Stimulated activated CD4-positive, alpha-beta T cell treated with anti-CD3 and anti-CD28 coated beads, TNF-alpha, amount 100 ng/mL, for 48 hours (primary cell): ENCODE data around the gene NIP7.
"Not testable (repeated sequence)": the region's sequence is repeated elsewhere in the genome, so short reads cannot be mapped to it uniquely, and the experiment has no call there.

Experiments used
- DNase-seq, 3 donors: peaks; one replicate each; pipeline ENCODE4 v3.0.0-alpha.2; 2020; ENCODE audit warnings: low read depth in 3 of 3

Gene NIP7

GRCh38 chr16:69339289-69340094, at the start of gene NIP7, which contains the start of gene COG8:
NIP7 (plus strand) TSS chr16:69339772; CDS start chr16:69339830, 58 bp downstream.
COG8 (minus strand) TSS chr16:69339564; CDS start chr16:69339552, 12 bp downstream.
- peak; percentile 82 to 87 (median 82) for DNase-seq

GRCh38 chr16:69291657-69292056, 47.9 kb upstream of the NIP7 start:
- DNase-seq, result not testable (repeated sequence)

DNA sequence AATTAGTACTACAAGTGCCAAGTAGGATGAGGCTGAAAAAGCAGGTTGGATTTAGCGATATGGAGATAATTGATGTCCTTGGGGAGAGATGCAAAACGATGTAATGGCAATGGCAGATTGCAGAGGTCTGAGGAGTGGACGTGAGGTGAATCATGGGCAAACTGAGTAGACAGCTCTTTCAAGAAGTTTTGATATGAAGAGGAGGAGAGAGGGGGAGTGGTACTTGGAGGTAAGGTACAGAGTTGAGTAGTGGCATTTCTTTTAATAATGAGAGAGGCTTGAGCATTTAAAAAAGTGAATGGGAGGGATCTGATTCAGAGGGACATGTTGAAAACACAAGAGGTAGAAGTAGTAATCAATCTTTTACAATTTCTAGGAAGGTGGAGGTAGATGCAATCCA, 46.2 kb upstream of the NIP7 start:
- DNase-seq, result no peak

DNA sequence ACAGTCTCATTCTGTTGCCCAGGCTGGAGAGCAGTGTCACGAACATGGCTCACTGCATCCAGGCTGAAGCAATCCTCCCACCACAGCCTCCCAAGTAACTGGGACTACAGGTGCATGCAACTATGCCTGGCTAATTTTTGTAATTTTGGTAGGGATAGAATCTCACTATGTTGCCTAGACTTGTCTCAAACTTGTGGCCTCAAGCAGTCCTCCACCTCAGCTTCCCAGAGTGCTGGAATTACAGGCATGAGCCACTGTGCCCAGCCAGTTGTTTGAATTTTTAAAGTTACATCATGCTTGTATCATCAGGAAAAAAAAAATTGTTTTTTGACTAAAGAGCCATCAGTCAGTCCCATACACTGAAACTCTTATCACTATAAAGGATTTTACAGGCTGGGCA, 45.5 kb upstream of the NIP7 start:
- no peak for DNase-seq

DNA sequence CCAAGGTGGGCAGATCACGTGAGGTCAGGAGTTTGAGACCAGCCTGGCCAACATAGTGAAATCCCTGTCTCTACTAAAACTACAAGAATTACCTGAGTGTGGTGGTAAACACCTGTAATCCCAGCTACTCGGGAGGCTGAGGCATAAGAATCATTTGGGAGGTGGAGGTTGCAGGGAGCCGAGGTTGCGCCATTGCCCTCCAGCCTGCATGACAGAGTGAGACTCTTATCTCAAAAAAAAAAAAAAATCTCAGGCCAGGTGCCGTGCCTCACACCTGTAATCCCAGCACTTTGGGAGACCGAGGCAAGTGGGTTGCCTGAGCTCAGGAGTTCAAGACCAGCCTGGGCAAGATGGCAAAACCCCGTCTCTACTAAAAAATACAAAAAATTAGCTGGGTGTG, 42.8 kb upstream of the NIP7 start:
- not testable (repeated sequence) for DNase-seq

- no peak for DNase-seq
Measured at GRCh38 chr16:69298261-69298660, 41.3 kb upstream of the NIP7 start.

- no peak for DNase-seq
Measured at GRCh38 chr16:69301187-69301586, 38.4 kb upstream of the NIP7 start.

DNA sequence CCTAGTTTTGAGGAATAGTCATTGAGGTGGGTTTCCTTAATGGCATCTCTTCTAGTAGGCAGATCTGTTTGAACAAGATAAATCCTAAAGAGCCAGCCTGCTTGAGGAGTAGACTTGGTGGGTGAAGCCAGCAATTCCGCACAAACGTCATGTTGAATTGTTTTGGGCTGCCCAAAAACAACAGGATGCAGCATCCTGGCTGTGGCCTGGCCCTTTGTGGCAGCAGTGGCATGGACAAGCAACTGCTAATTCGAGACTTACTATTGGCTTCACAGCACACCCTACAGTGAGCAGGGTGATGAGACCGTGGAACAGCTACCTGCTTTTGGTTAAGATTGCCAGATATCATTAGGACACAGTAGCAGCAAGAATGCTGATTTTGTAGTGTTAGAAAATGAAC, 37.7 kb upstream of the NIP7 start:
- DNase-seq, result no peak

GRCh38 chr16:69302301-69302700, 37.3 kb upstream of the NIP7 start:
- DNase-seq, result no peak

DNA sequence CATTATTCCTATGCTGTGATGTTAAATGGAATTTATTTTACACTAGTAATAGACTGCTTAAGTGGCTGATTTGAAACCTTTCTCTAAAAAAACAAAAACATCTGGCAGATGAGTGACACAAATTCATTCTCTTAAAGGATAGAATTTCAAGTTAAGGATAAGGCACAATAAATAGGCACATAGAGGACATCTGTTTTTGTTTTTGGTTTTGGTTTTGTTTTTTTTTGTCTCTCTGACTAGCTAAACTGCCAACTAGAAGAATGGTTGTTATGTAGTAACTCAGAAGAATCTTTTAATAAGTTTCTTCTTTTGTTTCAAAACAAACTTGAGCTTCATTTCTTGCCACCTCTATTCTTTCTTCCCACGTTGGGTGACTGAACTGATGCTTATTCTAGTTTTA, 33.5 kb upstream of the NIP7 start:
- no peak for DNase-seq

DNA sequence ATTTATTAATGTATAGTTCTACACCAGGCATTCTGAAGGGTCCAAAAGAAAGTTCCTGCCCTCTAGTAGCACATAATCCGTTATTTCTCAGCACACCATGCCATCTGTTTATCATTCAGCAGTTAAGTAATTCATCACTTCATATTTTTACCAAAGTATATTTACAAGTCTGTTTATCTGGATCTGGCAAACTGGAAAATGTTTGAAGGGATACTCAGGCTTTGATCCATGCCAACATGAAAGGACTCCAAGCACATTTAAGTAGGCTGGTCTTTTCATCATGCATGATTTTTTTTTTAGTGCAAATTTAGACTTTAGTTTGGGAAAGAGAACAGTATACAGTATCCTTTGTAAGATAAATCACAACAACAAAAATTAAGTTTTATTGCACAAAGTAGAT, 32.5 kb upstream of the NIP7 start:
- no peak for DNase-seq

DNA sequence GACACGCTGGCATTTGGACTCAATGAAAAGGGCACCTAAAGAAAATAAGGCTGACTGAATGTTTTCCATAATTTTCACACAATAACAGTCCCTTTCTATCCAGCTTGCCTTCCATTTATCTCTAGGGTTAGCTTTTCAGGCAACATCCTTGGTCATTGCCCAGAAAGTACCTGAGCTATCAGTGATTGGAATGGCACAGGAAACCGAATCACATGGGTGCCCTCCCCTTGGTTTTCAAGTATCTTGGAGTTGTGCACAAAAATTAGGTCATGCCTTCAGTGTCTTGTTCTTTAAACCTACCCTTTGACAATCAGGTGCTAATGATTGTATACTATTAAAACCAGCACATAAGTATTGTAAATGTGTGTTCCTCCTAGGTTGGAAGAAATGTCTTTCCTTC, 31.7 kb upstream of the NIP7 start:
- DNase-seq, result no peak

GRCh38 chr16:69309316-69309715, 30.3 kb upstream of the NIP7 start:
- no peak for DNase-seq

- DNase-seq, result peak; percentile 95 to 98 (median 96)
Measured at GRCh38 chr16:69310653-69311532, 28.7 kb upstream of the NIP7 start, which contains the start of gene VPS4A. VPS4A (plus strand) TSS chr16:69311350; CDS start chr16:69311512, 162 bp downstream.

GRCh38 chr16:69311533-69312387, 27.8 kb upstream of the NIP7 start:
- DNase-seq, result no peak

DNA sequence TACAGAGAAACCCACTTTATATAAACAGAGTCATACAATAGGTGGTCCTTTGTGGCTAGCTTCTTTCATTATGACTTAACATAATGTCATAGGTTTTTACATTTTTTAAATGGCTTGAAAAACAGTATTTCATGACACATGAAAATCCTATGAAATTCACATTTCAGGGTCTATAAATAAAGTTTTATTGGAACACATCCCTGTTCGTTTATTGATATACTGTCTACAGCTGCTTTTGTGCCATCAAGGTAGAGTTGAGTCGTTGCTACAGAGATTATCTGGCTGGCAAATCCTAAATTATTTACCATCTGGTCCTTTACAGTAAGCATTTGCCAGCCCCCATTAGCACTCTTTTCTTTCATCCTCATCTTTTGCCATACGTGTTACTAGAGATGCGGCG, 26.1 kb upstream of the NIP7 start:
- DNase-seq, result no peak

GRCh38 chr16:69314534-69314933, 25.0 kb upstream of the NIP7 start:
- no peak for DNase-seq

DNA sequence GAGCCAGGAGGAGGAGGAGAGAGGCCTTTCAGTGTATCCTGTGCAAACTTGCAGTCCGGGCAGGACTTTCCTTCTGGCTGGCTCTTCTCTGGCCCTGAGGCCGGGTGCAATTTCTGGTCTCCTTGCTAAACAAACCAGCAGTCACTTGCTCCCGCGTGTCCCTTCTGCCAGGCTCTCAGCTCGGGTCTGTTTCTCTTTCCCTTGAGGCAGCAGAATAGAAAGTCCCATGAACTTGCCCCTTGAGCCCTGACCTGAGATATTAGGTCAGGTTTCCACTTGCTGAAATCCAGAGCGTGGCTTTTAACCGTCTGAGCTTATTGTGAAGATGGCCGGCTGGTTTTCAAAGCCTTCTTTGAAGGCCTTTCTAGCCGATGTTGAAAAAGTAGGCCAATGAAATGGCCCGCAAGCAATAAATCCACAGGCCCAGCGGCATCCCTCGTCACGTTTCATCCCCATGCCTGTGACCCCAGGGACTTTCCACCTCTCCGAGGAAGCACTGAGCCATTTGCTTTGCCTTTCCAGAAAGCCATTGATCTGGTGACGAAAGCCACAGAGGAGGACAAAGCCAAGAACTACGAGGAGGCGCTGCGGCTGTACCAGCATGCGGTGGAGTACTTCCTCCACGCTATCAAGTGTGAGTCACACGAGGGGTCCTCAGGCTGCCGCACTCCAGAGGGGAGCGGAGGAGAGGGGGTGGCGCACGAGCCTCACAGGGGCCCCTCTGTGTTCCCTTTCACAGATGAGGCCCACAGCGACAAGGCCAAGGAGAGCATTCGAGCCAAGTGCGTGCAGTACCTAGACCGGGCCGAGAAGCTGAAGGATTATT, 23.9 kb upstream of the NIP7 start:
- no peak for DNase-seq

DNA sequence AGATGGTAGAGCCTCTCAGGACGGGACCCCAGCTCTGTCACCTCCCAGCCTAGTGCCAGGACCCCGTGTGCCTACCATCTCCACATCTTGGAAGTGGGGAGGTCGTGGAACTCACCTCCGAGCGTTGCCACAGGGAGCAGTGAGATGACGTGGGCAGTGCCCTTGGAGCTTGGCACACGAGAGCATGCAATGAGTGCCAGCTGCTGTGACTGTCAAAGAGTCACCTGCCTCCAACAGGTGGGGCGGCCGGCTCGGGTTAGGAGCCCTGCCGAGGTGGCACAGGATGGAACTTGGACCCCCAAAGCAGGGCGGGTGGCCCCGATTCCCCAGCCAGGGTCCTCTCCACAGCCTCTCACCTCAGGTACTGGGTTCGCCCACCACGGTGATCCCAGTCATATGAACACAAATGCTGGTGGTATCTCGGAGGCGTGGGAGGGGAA, 23.0 kb upstream of the NIP7 start:
- DNase-seq, result no peak

- DNase-seq, result no peak
Measured at GRCh38 chr16:69318177-69318910, 21.2 kb upstream of the NIP7 start.
